Kidney (tissue), 14 donors: ENCODE data around the gene CUEDC1. TPM values are rescaled to one million over a fixed set of nuclear protein-coding genes. Genes with fewer than 3 reads are reported as not detected.

Experiments
- DNase-seq, 5 donors: peaks; one replicate each; pipeline ENCODE4 v3.0.0-alpha.2; 2013 to 2020
- FAIRE-seq: peaks from 2 replicates; lab custom pipeline; 2012; peaks lifted over from hg19 to GRCh38; lab: Jason Lieb, UNC
- H3K27ac ChIP-seq, 2 donors: one replicate each; pipeline ENCODE4 v1.7.0; 2013; ENCODE audit warnings: low read depth in 2 of 2, low read length in 2 of 2, inconsistent platforms in 1 of 2
- H3K27me3 ChIP-seq: one replicate; pipeline ENCODE4 v1.7.1; 2013; ENCODE audit warnings: low read length, inconsistent platforms; ENCODE audit not compliant: control insufficient read depth, insufficient read depth
- H3K36me3 ChIP-seq, 3 donors: one replicate each; pipeline versions ENCODE4 v1.7.0 to v1.7.1; 2013; ENCODE audit warnings: low read length in 3 of 3, control low read depth in 1 of 3, inconsistent platforms in 1 of 3; ENCODE audit not compliant: insufficient read depth in 3 of 3, control insufficient read depth in 2 of 3
- H3K4me1 ChIP-seq, 3 donors: one replicate each; pipeline versions ENCODE4 v1.7.0 to v1.7.1; 2013; ENCODE audit warnings: low read length in 3 of 3, inconsistent platforms in 1 of 3, low read depth in 1 of 3; ENCODE audit not compliant: control insufficient read depth in 2 of 3, insufficient read depth in 2 of 3
- H3K4me3 ChIP-seq, 3 donors: one replicate each; pipeline versions ENCODE4 v1.7.0 to v1.8.1; 2013; ENCODE audit warnings: low read length in 3 of 3, control low read depth in 1 of 3, inconsistent platforms in 1 of 3
- H3K9ac ChIP-seq, 3 donors: one replicate each; pipeline versions ENCODE4 v1.7.0 to v1.7.1; 2013; ENCODE audit warnings: low read length in 3 of 3, control low read depth in 1 of 3, inconsistent platforms in 1 of 3
- H3K9me3 ChIP-seq, 3 donors: one replicate each; pipeline versions ENCODE4 v1.7.0 to v1.7.1; 2013; ENCODE audit warnings: low read length in 3 of 3, control low read depth in 1 of 3, inconsistent platforms in 1 of 3; ENCODE audit not compliant: control insufficient read depth in 2 of 3, insufficient read depth in 1 of 3
- intact Hi-C: fragments of 100-400 bp; cut with DNase I; formaldehyde crosslinking; loops from one replicate; pipeline ENCODE4 v1.11.1; 2022
- polyA plus RNA-seq: library from polyadenylated mRNA; stranded (reverse); fragments of 350-450 nt; fragmentation: Illumina TruSeq; extraction: RNeasy Lipid Tissue Mini Kit (QIAGEN cat#74804); gene quantifications from one replicate; pipeline ENCODE4 v1.2.3, GENCODE V29; 2014; ENCODE audit warnings: low read depth, low replicate concordance; ENCODE audit not compliant: insufficient read depth
- total RNA-seq: library from RNA; stranded (reverse); fragmentation: NEBNext Ultra II Directional; extraction: Animal tissue kit (Norgen Biotek cat#: 25700); gene quantifications from one replicate; pipeline ENCODE4 v1.2.1, GENCODE V29; 2021
- TF ChIP-seq, protein P1 (sequence below): IDR thresholded peaks from 3 replicates; pipeline ENCODE4 v1.5.1; 2012; ENCODE audit warnings: mild to moderate bottlenecking, moderate library complexity, borderline replicate concordance; ENCODE audit not compliant: insufficient read depth; ENCODE audit errors: extremely low read depth
- donor health status: control.
- donor health status: control.
- donor health status: control.
- donor health status: control.
- donor health status: control.
- donor health status: DM: yes; HTN: yes; CAD: no.
- donor health status: Normal renal cell carcinoma (clear cell type).

CUEDC1 gene
- total and polyA plus RNA-seq, 2 donors from 2014 or later = 33.0 to 52.3 TPM

DNA sequence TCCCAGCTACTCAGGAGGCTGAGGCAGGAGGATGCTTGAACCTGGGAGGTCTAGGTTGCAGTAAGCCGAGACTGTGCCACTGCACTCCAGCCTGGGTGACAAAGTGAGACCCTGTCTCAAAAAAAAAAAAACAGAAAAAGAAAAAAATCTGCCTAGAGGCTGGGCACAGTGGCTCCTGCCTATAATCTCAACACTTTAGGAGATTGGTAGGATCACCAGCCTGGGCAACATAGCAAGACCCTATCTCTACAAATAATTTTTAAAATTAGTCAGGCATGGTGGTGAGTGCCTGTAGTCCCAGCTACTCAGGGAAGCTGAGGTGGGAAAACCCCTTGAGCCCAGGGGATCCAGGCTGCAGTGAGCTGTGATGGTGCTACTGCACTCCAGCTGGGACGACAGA lies 17.7 kb downstream of the CUEDC1 start:
- Histone ChIP-seq H3K4me3 (no peak overlapping the region), H3K36me3 (no peaks in the 10 kb centered on the region), H3K9ac (no peak overlapping the region), H3K27ac (no peak overlapping the region), H3K4me1 (peaks cover 9 to 50% (median 46%) of the 10 kb centered on the region in 3 donors), H3K9me3 (no peaks in the 10 kb centered on the region), H3K27me3 (no peaks in the 10 kb centered on the region)
- intact Hi-C loops = no loop called here
- TF ChIP-seq, protein P1, sequence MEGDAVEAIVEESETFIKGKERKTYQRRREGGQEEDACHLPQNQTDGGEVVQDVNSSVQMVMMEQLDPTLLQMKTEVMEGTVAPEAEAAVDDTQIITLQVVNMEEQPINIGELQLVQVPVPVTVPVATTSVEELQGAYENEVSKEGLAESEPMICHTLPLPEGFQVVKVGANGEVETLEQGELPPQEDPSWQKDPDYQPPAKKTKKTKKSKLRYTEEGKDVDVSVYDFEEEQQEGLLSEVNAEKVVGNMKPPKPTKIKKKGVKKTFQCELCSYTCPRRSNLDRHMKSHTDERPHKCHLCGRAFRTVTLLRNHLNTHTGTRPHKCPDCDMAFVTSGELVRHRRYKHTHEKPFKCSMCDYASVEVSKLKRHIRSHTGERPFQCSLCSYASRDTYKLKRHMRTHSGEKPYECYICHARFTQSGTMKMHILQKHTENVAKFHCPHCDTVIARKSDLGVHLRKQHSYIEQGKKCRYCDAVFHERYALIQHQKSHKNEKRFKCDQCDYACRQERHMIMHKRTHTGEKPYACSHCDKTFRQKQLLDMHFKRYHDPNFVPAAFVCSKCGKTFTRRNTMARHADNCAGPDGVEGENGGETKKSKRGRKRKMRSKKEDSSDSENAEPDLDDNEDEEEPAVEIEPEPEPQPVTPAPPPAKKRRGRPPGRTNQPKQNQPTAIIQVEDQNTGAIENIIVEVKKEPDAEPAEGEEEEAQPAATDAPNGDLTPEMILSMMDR = no peak
- FAIRE-seq = no peak
- no peak for DNase-seq

DNA sequence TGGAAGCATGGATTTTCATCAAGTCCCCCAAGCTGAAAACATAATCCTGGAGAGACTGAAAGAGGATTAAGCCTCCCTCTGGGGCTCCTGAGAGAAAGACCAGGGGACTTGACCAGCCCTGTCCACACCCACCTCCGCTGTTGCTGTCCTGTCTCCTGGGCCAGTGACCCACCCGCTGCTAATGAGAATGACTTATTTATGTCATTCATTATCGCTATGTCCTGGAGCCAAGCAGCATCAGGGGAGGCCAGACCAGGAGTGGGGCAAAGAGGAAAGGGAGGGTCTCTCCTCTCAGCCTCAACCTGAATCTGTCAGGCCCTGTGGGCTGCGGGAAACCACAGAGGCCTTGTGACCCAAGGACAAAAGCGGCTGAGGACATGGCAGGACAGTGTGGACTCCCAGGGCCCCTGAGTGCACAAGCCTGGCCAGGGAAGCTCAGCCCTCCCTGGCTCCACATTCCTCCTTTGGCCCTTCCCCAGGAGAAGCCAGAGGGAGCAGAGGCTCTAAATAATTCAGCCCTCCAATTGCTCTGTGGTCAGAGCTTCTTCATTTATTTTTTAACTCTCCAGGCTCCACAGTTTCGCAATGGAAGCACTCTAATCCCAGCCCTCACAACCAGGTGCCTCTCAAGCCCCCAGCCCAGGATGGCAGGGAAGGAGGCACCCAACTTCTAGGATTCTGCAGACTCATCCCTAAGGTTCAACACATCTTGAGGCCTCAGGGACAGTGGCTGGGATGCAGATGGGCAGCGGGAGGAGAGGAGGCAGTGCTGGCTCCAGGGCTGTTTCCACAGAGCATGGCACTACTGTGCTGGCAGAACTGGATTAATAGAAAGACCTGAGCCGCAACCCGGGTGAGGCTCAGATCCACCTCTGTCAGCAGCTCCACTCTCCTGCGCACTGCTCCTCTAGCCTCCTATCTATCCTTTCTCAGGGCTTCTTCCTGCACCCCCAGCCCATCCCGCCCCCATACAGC lies 19.1 kb downstream of the CUEDC1 start:
- peak overlapping the region; percentile 93 for H3K27ac ChIP-seq
- DNase-seq (peak; percentile 69 to 86 (median 82)), FAIRE-seq (no peak)
- intact Hi-C loops = no loop called here
- TF ChIP-seq, protein P1 = no peak
- H3K27me3 ChIP-seq = no peaks in the 10 kb centered on the region
- H3K4me3 ChIP-seq = peak overlapping the region in 1 of 3 donors; percentile 33
- H3K9me3 ChIP-seq = no peaks in the 10 kb centered on the region
- peak overlapping the region; percentile 0 to 22 (median 9) for H3K9ac ChIP-seq
- H3K4me1 ChIP-seq = peaks cover 9 to 47% (median 39%) of the 10 kb centered on the region in 3 donors
- H3K36me3 ChIP-seq = no peaks in the 10 kb centered on the region

DNA sequence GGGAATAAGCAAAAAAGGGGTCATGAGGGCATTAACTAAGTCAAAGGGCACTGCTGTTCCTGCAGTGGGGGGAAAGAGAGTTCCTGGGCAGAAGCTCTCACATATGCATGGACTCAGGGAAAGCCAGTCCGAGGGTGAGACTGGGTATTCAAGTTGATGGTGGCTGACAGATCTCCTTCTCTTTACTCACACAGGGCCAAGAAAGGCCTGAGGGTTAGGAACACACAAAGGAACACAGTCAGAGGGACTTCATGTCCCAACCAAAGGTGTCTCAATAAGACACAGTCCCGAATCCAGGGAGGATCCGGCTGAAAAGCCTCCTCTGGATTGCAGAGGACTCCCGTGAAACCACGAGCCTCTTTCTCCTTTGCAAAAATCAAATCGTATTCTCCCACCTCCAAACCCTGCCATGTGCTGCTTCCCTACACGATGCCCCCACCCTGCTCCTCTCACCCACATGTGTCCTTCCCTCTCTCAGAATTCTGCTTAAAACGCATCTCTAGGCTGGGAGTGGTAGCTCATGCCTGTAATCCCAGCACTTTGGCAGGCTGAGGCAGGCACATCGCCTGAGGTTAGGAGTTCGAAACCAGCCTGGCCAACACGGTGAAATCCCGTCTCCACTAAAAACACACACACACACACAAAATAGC lies 23.6 kb downstream of the CUEDC1 start:
- no peaks in the 10 kb centered on the region for H3K27me3 ChIP-seq
- H3K27ac ChIP-seq = no peak overlapping the region
- H3K36me3 ChIP-seq = no peaks in the 10 kb centered on the region
- TF ChIP-seq, protein P1 = no peak
- H3K4me3 ChIP-seq = peak overlapping the region in 1 of 3 donors; percentile 11
- FAIRE-seq (no peak), DNase-seq (no peak)
- intact Hi-C loops = no loop called here
- H3K9me3 ChIP-seq = no peaks in the 10 kb centered on the region
- no peak overlapping the region for H3K9ac ChIP-seq
- peaks cover 15 to 54% (median 53%) of the 10 kb centered on the region in 3 donors for H3K4me1 ChIP-seq
